ENCODE results near the gene RAB3IL1.

Gene RAB3IL1

DNA sequence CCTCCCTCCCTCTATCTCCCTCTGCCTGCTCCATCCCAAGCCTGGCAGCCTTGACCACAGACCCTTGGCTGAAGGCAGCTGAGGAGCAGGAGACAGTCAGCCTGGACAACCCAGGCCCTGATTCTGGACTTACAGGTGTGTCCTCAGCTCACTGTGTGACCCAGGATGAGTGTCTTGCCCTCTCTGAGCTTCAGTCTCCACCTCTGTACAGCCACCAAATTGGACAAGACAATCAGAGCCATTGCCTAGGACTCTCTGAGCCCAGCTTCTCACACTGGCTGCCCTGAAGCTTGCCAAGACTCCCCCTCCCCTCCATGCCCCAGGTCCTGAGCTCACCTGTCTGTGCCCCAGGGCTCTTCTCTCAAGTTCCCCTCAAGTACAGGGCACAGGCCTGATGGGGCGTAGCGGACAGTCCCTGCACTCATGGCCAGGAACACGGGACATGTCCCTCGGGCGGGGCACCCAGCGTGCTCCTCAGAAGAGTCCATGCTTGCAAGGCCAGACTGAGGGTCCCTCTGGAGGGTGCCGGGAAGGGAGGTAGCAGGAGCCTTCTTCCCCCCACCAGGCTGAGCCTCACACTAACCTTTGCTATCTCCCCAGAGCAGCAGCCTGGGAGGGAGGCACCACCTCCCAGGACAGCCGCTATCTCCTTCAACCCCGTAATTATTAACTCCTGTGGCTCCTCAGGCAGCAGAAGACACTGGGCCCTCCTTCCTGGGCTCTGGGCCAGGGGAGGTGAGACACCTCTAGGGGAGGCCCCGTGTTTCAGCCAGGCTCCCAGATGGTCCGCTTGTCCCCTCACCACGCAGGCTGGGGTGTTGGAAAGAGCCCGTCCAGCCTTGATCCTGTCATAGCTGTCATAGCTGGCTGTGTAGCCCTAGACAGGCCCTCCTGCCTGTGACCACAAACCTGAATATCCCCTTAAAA, 2.6 kb upstream of the RAB3IL1 start:
- DNase-seq (ENCODE audit: low spot score), result no peak

DNA sequence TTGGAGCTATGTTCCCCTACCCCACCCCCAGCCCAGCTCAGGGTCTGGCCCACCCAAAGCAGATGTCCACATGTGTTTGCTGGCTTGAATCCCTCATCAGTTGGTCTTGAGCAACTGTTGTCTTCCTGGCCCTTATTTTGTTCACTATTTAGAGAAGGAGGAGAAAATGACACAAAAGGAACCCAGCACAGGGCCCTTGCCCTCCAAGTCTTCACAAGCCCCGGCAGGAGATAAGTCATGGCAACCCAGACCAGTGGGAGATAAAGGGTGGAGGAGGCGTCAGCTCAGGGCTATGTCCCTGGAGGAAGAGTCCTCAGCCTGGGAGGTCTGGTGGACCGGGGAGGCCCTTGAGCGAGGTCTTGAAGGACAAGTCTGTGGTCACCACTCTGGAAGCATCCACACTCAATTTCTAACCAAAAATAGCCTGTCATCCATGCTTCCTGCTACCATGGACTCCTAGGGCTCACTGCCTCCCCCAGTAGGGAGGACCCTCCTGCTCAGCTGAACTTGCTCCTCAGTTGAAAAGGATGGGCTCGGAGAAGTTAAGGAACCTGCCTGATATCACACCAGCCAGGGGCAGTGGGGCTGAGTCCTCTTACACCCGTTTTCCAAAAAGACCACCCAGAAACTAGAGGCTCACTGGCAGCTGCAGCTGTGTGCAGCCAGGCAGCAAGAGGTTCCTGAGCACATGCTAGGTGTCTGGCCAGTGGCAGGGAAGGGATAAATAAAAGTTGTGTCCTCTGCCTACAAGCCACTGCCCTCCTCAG, 1.8 kb upstream of the RAB3IL1 start:
- DNase-seq (ENCODE audit: low spot score), result no peak

DNA sequence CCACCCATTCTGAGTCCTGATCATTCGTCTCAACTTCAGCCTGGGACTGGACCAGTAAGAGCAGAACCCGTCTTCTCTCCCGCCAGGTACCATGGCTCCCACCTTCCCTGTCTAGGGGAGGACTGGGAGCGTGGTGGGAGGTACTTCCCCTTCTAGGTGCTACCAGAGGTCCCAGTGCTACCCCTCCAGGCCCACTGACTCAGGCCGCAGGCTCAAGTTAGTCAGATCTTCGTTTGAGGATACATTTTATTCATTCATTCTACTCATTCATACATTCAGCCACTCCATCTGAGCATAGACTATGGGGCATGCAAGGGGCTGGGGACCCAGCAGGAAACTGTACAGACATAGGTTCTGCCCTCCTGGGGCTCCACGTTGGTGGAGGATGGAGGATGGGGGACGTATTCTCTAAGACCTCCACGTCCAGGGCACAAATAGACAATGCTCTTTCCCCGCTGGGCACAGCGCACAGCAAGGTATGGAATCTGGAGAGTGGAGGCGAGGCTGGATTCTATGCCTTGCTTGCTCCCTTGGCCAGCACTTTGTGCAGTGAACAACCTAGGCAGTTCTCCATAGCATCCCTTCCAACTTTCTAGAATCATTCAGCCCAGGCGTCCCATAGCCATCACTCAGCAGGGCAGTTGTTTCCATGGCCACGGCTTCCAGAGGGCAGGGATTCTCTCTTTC, 1.0 kb upstream of the RAB3IL1 start:
- no peak for DNase-seq (ENCODE audit: low spot score)

DNA sequence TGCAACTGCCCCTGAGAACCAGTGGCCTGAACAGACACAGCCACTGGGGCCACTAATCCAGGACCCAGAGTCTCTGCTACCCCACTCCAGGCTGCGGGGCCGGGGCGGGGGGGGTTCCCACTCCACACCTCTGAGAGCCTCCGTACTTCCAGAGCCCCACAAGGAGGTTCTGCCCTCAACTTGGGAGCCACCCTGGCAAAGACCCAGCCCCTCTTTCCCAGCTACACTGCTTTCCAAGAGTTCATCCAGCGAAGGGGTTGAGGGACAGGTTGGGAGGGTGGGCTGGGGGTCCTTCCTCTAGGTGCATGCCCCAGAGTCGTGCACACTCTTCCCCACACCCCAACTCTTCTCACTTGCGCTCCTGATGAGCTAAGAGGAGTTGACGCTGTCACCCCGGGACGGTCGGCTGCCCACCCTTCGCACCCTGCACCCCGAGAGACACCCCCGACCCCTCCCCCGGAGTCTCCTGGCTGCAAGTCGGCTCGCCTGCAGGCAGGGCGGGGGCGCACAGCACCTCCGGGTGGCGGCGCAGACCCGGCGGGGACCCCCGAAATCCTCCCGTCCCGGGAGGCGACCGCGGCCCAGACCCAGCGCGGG, 531 bp downstream of the RAB3IL1 start:
- no peak for DNase-seq (ENCODE audit: low spot score)

DNA sequence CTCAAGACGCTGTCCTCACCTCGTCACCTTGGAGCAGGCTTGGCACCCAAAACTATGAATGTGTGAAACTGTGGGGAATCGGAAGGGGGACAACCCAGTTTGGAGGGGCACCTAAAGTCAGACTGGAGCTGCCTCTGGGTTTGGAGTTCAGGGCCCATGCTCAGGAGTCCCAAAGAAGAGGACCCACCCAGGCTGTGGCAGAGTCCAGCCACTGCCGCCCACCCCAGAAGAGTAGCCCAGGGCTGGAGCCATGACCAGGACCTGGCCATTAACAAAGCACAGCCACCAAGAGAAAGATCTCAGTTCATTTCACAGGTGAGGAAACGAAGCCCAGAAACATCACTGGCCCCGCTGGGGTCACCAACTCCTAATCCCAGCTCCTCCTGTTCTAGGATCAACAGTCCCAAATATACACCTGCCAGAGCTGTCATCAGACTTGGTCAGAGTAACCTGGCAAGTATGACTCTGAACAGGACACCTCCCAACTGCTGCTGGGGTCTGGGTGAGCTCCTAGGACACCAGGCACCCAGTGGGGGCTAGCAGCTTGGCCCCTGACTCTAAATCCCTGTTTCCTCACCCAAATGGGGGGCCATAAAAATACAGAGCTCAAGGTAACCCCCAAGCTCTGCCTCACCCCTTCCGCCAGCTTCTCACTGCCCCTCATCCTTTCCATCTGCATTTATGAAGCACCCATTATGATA, 2.7 kb downstream of the RAB3IL1 start:
- DNase-seq (ENCODE audit: low spot score), result no peak

DNA sequence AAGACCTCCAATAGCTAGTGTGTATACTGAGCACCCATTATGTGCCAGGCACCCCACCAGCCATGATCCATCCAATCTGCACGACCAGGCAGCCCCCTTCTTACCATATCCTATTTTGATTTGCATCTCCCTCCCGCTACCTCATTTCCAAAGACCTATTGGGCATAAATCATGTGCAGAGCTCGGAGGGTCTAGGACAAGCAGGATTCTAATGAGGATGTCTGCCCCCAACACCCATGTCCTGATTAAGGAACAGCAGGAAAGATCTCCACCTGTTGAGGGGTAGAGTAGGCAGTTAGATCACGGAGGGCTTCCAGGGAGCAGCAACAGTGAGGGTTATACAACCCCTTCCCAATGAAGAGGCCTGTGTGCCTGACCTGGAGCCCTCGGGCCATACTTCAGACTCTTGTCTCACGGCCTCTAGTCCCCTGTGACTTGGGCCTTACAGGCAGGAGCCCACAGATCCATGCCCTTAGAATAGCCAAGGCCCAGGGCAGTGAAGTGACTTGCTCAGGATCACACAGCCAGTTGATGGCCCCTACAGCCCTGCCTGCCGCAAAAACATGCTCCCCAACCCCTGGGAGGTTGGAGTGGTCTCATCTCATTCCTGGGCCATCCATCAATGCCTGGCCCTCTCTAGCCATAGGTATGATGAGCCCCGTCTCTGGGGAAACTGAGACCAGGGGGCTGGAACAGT, 3.5 kb downstream of the RAB3IL1 start:
- no peak for DNase-seq (ENCODE audit: low spot score)

DNA sequence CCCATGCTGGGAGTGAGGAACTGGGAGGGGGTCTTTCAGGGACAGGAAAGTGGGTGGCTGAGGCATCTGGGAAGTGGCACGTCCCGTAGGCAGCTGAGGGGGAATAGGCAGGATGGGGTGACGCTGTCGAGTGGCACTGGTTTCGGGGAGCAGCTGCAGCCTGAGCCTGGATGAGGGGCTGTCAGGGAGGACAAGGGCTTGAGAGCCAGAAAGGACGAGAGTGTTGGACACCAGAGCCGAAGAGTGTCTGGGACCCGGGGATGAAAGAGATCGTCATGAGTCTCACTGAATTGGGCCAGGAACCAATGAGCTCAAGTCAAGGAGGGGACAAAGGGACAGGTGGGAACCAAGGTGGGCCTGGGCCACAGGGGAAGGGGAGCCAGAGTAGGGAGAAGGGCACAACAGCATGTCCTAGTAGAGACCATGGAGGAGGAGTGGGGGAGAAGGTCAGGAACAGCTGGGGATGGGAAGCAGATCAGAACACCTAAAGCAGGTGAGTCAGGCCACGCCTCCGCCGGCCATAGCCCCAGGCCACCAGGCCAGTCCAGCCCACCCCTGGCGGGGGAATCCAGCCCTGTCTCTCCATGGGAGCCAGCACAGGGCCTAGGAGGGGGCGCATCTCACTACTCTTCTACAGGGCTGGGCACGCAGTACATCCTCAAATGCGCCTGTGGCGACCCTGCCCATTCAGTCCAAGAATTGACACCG, 4.2 kb downstream of the RAB3IL1 start:
- DNase-seq (ENCODE audit: low spot score), result no peak

DNA sequence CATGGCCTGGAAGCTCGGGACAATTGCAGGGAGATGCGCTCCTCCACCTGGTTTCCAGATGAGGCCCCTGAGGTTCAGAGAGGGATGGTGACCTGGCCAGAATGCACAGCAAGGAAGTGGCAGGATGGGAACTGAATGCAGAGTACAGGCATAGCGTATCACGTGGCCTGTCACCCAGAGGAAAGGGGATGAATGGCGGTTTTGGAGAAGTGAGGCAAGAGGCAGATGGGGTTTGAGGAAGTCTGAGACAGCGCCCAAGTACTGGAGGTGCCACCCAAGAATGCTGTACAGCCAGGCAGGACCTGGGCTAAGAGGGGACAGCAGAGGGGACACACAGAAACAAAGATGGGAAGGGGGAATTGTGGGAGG, 4.9 kb downstream of the RAB3IL1 start:
- no peak for DNase-seq (ENCODE audit: low spot score)

DNA sequence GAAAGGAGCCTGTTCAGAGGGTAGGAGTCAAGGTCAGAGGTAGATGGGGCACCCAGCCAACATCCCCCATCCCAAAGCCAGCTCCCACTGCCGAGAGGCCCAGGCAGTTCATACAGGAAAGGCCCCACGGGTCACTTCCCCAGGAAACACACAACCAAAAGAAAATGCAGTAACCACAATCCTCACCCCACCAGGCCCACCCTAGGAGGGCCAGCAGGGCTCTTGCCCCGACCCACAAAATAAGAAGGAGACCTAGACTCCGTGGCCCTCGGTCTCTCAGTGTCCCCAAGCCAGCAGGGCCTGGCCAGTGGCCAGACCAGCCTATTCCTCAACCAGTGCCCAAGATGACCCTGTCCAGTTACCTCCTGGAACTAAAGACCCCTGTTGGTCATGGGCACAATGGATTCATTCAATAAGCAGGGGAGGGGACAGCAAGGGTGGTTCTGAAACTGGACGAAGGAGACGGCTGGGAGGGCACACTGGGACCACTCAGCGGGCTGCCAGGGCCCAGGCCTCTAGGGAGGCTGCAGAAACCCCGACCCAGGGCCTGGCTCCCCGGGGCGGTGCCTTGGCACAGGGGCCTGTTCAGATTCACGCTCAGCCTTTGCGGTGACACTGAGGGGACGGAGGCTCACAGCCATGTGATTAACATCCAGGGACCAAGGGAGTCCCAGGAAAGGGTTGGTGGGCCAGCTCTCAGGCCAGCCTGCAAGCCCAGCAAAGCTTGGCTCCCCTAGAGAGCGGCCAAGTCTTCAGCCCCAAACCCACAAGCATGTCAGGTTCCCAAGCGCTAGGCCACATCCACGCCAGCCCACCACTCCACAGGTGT, 5.5 kb downstream of the RAB3IL1 start:
- no peak for DNase-seq (ENCODE audit: low spot score)

DNA sequence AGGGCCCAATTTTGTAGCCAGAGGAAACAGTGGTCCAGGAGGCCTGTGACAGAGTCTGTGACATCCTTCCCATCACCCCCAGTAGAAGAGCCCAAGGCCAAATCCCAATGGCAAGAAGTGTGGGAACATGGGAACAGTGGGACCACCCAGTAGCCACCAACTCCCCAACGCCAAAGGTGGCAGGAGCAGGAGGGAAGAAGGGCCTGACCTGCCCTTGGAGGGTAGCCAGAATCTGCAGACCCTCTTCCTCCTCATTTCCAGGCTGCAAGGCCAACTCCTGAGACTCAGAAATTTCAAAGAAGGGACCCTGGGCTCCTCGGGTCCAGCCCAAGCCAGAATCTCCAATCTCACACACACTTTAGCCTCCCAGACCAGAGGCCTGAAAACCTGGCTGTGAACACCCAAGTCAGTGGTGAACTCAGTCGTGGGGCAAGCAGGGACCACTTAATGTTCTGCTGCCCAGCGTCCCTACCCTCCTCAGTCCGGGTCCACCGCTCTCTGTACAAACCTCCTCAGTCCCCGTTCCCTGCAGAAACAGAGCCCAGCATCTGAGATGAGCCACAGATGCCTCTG, 6.2 kb downstream of the RAB3IL1 start:
- DNase-seq (ENCODE audit: low spot score), result no peak

DNA sequence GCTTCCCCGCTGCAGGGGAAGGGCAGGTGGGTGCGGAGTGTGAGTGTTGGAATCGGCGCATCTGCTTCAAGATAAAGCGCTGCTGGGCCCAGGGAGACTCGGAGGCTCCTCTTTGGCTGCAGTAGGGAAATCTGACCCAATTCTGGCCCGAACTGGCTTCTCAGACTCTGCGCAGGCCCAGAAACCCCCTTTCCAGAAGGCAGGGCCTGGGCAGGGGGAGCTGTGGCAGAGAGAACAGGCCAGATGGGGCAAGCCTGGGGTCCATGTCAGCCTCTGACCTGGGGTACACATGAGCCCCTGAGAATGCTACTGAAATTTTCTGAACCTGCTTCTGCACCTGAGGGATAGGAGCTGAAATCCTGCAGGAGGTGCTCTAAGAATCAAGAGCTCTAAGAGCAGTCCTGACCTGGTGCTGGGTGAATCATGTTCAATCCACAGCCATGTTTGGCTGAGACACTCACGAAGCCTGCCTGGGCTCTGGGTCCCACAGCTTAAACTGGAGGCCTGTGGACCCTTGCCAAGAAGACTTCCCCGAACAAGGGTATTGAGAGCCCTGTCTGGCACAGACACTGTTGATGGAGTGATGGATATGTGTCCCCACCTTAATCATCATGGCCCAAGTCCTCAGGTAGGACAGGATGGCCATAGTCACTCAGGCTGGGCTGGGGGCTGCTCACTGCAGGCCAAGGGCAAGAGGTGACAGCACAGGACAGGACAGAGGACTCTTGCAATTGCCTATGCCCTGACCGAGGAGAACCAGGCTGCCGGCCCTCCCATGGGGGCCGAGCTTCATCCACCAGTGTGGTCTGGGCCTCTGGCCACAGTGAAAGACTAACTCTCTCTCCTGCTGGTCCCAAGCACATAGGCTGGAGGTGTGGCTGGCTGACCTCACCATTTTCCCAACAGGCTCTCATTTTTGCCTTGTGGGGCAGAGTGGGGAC, 6.9 kb downstream of the RAB3IL1 start:
- no peak for DNase-seq (ENCODE audit: low spot score)

DNA sequence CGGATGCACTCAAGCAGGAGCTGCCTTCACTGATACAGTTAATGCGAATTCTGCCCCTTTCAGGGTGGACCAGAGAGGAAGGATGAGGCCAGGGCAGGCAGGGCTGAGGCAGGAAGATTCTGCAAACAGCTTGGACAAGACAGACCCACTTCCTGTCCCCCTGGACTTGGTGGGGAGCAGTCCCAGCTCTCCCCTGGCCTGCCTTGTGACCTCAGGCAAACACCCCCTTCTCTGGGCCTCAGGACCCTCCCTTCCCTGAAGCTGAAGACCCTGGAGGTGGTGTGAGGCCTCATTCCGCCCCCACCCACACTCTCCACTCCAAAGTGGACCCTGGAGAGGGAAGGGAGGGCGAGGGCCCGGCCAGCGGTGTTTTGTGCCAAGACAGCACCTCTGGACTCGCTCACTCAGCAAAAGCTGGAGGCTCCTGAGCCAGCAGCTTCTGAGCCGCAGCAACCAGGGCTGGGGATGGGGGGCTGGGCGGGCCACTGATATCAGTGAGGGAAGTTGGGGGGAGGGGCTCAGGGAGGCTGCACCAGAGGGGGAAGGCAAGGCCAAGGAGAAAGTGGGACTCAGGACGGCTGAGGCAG, 8.5 kb downstream of the RAB3IL1 start:
- DNase-seq (ENCODE audit: low spot score), result no peak

DNA sequence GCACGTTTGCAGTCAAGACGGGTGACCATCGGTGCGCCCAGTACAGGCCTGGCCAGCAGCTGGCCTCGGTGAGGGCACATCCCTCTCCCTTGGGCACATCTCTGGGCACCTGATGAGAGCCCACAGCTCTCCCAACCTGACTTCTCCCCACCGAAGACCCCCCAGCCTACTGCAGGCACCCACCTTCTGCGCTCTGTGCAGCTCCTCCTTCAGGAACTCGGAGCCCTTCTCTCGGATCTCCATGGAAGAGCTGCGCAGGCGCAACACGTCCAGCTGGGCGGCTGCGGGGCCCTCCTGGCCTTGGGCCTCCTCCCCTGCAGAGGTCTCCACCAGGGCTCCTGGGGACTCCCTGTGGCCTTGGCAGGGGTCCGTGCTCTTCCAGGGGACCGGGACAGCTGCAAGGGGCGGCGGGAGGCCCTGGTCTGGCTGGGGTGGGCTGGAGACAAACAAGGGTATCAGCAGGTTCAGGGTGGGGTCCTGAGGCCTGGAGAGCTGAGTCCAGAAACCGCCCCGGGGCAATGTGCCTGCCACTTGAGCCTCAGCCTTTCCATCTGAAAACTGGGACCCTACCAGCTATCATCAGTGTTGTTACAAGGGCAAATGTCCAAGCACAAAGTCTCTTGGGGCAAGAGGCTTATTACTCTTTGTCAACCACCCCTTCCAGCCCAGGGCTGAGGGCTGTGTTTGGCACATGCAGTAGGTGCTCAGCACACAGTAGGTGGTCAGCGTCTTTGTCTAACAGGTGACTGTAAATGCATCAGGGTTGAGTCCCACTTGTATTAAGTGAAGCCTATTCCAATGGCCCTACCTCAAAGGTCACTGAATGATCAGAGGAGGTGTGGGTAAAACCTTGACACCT, 9.3 kb downstream of the RAB3IL1 start:
- DNase-seq (ENCODE audit: low spot score), result no peak

DNA sequence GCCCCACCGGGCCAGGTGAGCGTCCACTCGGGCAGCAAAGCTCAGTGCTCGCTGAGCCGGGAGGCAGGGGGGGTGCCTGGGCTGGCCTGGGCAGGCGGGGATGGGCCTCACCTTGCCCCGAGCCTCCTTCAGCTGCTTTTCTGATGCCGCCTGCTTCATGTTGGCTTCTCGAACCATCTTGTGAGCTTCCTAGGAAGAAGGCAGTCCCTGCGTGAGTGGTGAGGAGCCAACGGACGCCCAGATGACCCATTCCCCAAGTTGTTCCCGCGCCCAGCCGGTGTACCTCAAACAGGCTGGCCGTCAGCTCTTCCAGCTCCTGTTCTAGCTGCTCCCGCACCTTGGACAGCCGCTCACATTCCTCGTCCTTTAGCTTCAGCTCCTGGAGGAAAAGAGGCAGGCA, 10.1 kb downstream of the RAB3IL1 start:
- no peak for DNase-seq (ENCODE audit: low spot score)

DNA sequence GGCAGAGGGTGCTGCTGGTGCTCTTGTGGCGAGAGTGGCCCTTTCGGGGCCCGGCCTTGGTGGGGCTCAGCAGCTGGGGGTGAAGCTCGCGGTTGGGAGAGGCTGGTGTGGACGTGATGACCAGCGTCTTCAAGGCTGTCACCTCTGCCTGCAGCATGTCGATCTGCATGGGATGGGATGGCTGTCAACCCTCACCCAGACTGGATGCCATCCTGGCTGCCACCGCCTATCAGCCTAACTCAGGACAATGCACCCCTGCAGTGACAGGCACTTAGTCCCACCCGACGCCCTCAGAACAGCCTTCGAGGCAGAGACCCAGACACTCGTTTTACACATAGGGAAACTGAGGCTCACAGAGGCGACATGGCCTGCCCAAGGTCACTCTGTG, 10.8 kb downstream of the RAB3IL1 start:
- DNase-seq (ENCODE audit: low spot score), result no peak

DNA sequence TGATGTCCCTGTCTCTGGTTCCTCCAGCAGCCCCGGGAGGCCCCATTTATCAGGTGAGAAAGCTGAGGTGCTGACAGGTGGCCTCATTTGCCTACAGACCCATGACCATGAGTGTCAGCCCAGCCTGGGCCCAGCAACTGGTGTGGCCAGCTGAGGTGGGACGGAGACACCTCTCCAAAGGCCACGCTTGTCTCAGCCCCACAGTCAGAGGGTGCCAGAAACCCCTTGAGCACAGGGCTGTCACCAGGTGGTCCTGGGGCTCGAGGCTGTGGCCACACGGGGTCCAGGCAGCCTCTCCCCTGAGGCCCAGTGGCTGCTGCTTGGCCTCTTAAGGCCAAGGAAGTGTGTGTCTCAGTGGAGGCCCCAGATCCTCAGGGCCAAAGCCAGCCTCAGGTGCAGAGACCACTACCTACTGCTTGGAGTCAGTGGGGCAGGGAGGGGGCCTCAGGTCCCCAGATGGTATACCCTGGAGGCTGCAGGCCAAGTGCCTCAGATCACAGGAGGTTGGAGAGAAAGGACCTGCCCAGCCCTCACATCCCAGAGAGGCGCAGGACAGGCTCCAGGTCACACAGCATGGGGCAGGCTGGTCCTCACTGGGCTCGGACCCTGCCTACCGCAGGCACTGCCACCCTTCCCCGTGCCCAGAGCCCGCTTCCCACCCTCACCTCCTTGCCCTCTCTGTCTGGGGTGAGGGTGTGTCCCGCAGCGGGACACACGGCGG, 11.4 kb downstream of the RAB3IL1 start:
- DNase-seq (ENCODE audit: low spot score), result no peak

All from LoVo (cell line).